ENCODE results near the gene POMC. TPM values are rescaled to one million over a fixed set of nuclear protein-coding genes. Genes with fewer than 3 reads are reported as not detected.

POMC gene
- total and polyA plus RNA-seq, 2 of the 13 experiments (the other 11 are each of a cell fraction or from before 2014, with no cell fraction given), result not detected

GRCh38 chr2:25165992-25166875, 2.1 kb downstream of the POMC start:
- H3K4me2 ChIP-seq (ENCODE audit: low read depth, low read length), result no peak overlapping the region
- H3K27me3 ChIP-seq (ENCODE audit: control insufficient read depth in 1 of 2, insufficient read depth in 2 of 2, low read length in 2 of 2), result peaks cover 10 to 64% of the 10 kb centered on the region in 2 experiments
- DNase-seq (ENCODE audit: low spot score), result peak; percentile 39
- peak; percentile 58 for FAIRE-seq
- H2AFZ ChIP-seq (ENCODE audit: low read length), result no peak overlapping the region
- H3K27ac ChIP-seq (ENCODE audit: extremely low read length, insufficient read depth, low read length), result no peak overlapping the region
- H3K4me1 ChIP-seq (ENCODE audit: insufficient read depth, low read length), result peaks cover 8% of the 10 kb centered on the region; the same call in 1 of the 2 replicates
- H3K9me3 ChIP-seq (ENCODE audit: low read length), result no peaks in the 10 kb centered on the region
- peak; percentile 87 for ATAC-seq
- no peaks in the 10 kb centered on the region for H3K36me3 ChIP-seq (replicated peaks in 1 of 2; ENCODE audit: control insufficient read depth in 1 of 2, insufficient read depth in 2 of 2, low read length in 2 of 2)
- POLR2A ChIA-PET, result no interaction called here
- CTCF ChIA-PET (ENCODE audit: low intra/inter-chr PET ratio, low total read pairs), result interaction anchor here (1.6 kb wide), 1 partner anchor 31 kb away, joined by 6 read pairs; no protein-coding TSS in a partner anchor
- H4K20me1 ChIP-seq (ENCODE audit: insufficient read depth, low read length), result no peaks in the 10 kb centered on the region
- in situ Hi-C loops (cut with HindIII; ENCODE audit: extremely low pct_ligation_motif_present, low pct_unique_long_range_greater_than_20kb) (no loop called here), intact Hi-C loops (cut with micrococcal nuclease; ENCODE audit: unreplicated experiment) (loop anchor here (1.0 kb wide), 2 partner anchors 30 to 62 kb away; no protein-coding TSS in a partner anchor)
- no peaks in the 10 kb centered on the region for H3K79me2 ChIP-seq (ENCODE audit: insufficient read depth, low read length)
- WGBS (ENCODE audit: low lambda C conversion rate), result 25% methylated on average over 10 of the region's 10 CpGs
- BruUV-seq (replicated peaks), result no TSS peak
- no peak overlapping the region for H3K4me3 ChIP-seq (replicated peaks in 1 of 3; ENCODE audit: insufficient read depth in 1 of 3, low read depth in 2 of 3, low read length in 3 of 3)
- no peak overlapping the region for H3K9ac ChIP-seq (ENCODE audit: insufficient read depth, low read depth, low read length)
- no peak for TF ChIP-seq ZNF878 (CRISPR knock-in tag; IDR thresholded peaks at IDR 0.05)
- TF ChIP-seq ZNF451 (CRISPR knock-in tag; IDR thresholded peaks at IDR 0.05), result no peak
- TF ChIP-seq PAF1 (CRISPR knock-in tag; IDR thresholded peaks at IDR 0.05), result no peak
- TF ChIP-seq POGK (CRISPR knock-in tag; conservative IDR thresholded peaks at IDR 0.05), result no peak
- no peak for TF ChIP-seq ZNF318 (CRISPR knock-in tag; IDR thresholded peaks at IDR 0.05)
- TF ChIP-seq ZNF792 (CRISPR knock-in tag; IDR thresholded peaks at IDR 0.05), result 0 out of 2 replicates have a peak, but pooled peaks have one; percentile 22
- TF ChIP-seq DNMT3B (CRISPR knock-in tag; conservative IDR thresholded peaks at IDR 0.05), result no peak
- no peak for TF ChIP-seq PHF5A (CRISPR knock-in tag; IDR thresholded peaks at IDR 0.05; ENCODE audit: low read depth, unreplicated experiment)
- no peak for TF ChIP-seq POGZ (CRISPR knock-in tag; IDR thresholded peaks at IDR 0.05)
- no peak for TF ChIP-seq E2F5 (CRISPR knock-in tag; conservative IDR thresholded peaks at IDR 0.05)
- TF ChIP-seq ZNF253 (CRISPR knock-in tag; IDR thresholded peaks at IDR 0.05; ENCODE audit: borderline replicate concordance), result no peak
- no peak for TF ChIP-seq ATF3 (CRISPR knock-in tag; IDR thresholded peaks at IDR 0.05)

All from HepG2 (cell line).